GM13977 (cell line): Measurements from ENCODE around the gene AFF3.

Experiments used
- DNase-seq: peaks from one replicate; pipeline ENCODE4 v3.0.0; 2012; ENCODE audit warnings: low spot score
- in situ Hi-C: fragments of 300-500 bp; cut with MboI; formaldehyde crosslinking; loops from one replicate; pipeline ENCODE4 v1.12.0; 2022; ENCODE audit warnings: low sequenced_read_pairs, low pct_unique_long_range_greater_than_20kb, mixed read lengths, inconsistent platforms; ENCODE audit not compliant: unreplicated experiment
- TF ChIP-seq, protein P1 (sequence below): IDR thresholded peaks from 2 replicates; pipeline ENCODE4 v1.5.1; 2012; ENCODE audit warnings: mild to moderate bottlenecking, control low read depth; ENCODE audit not compliant: insufficient read depth; ENCODE audit errors: extremely low read depth, missing control alignments

AFF3 gene, protein sequence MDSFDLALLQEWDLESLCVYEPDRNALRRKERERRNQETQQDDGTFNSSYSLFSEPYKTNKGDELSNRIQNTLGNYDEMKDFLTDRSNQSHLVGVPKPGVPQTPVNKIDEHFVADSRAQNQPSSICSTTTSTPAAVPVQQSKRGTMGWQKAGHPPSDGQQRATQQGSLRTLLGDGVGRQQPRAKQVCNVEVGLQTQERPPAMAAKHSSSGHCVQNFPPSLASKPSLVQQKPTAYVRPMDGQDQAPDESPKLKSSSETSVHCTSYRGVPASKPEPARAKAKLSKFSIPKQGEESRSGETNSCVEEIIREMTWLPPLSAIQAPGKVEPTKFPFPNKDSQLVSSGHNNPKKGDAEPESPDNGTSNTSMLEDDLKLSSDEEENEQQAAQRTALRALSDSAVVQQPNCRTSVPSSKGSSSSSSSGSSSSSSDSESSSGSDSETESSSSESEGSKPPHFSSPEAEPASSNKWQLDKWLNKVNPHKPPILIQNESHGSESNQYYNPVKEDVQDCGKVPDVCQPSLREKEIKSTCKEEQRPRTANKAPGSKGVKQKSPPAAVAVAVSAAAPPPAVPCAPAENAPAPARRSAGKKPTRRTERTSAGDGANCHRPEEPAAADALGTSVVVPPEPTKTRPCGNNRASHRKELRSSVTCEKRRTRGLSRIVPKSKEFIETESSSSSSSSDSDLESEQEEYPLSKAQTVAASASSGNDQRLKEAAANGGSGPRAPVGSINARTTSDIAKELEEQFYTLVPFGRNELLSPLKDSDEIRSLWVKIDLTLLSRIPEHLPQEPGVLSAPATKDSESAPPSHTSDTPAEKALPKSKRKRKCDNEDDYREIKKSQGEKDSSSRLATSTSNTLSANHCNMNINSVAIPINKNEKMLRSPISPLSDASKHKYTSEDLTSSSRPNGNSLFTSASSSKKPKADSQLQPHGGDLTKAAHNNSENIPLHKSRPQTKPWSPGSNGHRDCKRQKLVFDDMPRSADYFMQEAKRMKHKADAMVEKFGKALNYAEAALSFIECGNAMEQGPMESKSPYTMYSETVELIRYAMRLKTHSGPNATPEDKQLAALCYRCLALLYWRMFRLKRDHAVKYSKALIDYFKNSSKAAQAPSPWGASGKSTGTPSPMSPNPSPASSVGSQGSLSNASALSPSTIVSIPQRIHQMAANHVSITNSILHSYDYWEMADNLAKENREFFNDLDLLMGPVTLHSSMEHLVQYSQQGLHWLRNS (N-terminal part only)

DNA sequence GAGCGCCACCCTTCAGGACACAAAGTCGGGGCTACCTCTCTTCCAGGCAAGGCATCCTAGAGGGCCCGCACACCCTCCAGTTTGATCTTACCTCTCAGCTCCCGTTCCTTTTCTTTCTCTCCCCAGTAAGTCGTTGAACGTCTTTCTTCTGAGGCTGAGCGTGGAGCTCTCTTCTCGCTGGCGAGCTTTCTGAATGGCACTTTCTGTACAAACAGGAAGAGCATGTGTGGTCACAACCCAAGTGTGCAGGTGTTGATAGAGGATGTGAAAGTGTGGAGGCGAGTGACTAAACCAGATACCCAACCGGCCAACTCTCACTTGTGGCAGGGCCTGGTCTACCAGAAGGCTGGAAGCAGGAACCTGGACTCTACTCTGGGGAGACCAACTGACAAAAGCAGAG lies at the start of gene AFF3:
TSS of gene AFF3 (minus strand) at position 198 of the 400 bp plus-strand sequence. CDS start 38,136 bp downstream, outside the sequence.
- DNase-seq, result peak; percentile 77
- in situ Hi-C loops, result no loop called here
- TF ChIP-seq, protein P1, sequence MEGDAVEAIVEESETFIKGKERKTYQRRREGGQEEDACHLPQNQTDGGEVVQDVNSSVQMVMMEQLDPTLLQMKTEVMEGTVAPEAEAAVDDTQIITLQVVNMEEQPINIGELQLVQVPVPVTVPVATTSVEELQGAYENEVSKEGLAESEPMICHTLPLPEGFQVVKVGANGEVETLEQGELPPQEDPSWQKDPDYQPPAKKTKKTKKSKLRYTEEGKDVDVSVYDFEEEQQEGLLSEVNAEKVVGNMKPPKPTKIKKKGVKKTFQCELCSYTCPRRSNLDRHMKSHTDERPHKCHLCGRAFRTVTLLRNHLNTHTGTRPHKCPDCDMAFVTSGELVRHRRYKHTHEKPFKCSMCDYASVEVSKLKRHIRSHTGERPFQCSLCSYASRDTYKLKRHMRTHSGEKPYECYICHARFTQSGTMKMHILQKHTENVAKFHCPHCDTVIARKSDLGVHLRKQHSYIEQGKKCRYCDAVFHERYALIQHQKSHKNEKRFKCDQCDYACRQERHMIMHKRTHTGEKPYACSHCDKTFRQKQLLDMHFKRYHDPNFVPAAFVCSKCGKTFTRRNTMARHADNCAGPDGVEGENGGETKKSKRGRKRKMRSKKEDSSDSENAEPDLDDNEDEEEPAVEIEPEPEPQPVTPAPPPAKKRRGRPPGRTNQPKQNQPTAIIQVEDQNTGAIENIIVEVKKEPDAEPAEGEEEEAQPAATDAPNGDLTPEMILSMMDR, result no peak

DNA sequence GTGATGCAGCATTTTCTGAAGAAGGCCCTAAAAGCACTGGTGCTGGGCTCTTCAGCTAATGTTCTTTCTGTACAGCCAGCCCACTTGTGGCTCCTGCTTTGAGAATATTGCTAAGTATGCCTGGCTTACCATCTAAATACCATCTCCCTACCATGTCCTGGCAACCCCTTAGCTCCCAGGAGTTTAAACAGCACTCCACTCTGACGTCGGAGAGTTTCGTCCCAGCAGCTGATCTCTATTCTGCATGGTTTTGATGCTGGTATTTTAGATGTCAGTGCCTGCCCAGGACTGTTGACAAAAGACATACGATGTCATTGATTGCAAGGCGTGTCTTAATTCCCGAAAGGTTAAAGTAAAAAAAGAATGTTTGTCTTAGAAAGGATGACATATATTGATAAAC lies 47.0 kb upstream of the AFF3 start:
- in situ Hi-C loops, result no loop called here
- TF ChIP-seq, protein P1, result no peak
- no peak for DNase-seq

DNA sequence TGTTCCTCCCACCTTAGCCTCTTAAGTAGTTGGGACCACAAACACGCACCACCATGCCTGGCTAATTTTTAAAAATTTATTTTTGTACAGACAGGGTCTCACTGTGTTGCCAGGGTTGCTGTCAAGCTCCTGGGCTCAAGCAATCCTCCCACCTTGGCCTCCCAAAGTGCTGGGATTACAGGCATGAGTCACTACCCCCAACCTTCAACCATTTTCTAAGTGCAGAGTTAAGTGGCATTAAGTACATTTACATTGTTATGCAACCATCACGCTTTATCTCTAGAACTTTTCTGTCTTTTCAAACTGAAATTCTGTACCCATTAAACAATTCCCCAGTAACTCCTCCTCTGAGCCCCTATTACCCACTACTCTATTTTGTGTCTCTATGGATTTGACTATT lies 45.9 kb upstream of the AFF3 start:
- in situ Hi-C loops, result no loop called here
- DNase-seq, result no peak
- TF ChIP-seq, protein P1, result no peak

DNA sequence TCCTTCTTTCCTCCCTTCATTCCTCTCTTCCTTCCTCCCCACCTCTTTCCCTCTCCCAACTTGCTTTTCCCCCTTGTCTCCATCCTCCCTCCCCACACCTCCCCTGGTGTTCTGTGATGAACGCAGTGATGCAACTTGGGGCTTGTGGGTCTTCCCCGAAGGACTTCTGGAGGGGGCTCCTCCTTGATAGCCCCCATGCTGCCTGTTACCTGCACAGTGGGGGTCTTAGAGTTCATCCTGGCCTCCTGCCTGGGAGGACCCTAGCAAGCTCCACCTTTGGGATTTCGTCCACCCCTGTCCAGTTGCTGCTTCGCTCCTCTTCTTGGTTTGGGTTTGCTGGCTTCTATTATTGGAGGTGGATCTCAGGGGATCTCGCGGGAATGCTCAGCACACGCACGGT lies 43.7 kb upstream of the AFF3 start:
- no peak for DNase-seq
- TF ChIP-seq, protein P1, result no peak
- in situ Hi-C loops, result no loop called here

DNA sequence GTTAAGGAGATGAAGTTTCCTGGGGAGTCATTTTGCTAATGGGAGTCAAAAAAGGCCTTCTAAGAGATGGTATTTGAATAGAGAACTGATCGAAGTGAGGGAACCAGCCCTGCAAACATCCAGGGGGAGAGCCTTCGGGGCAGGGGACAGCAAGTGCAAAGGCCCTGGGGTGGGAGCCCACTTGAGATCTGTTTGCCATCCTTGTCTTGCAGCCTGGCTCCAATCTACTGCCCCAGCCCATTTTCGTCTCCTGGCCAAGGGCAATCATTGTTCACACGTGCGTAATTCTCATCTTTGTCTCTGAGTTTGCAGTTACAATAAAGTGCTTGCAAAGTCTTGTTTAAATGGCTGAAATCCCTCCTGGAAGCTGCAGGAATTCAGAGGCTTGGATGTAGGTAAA lies 43.1 kb upstream of the AFF3 start:
- DNase-seq, result no peak
- in situ Hi-C loops, result no loop called here
- TF ChIP-seq, protein P1, result no peak

DNA sequence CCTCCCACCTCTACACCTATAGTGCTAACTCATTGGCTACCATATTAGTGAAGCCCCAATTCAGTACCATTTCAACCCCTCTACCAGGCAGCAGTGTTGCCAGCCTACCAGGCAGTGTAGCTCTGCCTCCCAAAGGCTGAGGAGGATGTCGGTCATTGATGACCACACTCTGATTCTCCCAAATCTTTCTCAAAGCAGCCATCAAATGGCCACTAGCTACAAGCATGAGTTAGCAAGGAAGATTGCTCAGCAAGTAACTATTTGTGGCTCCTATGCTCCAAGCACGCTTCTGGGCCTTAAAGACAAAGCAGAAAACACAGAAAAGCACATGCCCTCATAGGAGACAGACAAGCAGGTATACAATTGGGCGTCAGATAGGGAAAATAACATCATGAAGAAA lies 42.7 kb upstream of the AFF3 start:
- in situ Hi-C loops, result no loop called here
- TF ChIP-seq, protein P1, result no peak
- no peak for DNase-seq
